Osteocyte (in vitro differentiated cells): ENCODE data around the gene IQGAP3. TPM values are rescaled to one million over a fixed set of nuclear protein-coding genes. Genes with fewer than 3 reads are reported as not detected.

ENCODE experiments used
- DNase-seq: peaks from one replicate; pipeline ENCODE4 v3.0.0; 2021; ENCODE audit warnings: mixed read lengths; ENCODE audit not compliant: unreplicated experiment; ENCODE audit errors: extremely low spot score
- H3K27ac Mint-ChIP-seq: one replicate; pipeline ENCODE4 v1.8.0; 2021; ENCODE audit warnings: mild to moderate bottlenecking, mixed read lengths; ENCODE audit not compliant: unreplicated experiment
- H3K27me3 Mint-ChIP-seq: one replicate; pipeline ENCODE4 v1.8.0; 2021; ENCODE audit warnings: mixed read lengths; ENCODE audit not compliant: unreplicated experiment
- H3K36me3 Mint-ChIP-seq: one replicate; pipeline ENCODE4 v1.8.0; 2021; ENCODE audit warnings: mixed read lengths; ENCODE audit not compliant: unreplicated experiment
- H3K4me1 Mint-ChIP-seq: one replicate; pipeline ENCODE4 v1.8.0; 2021; ENCODE audit warnings: mixed read lengths; ENCODE audit not compliant: unreplicated experiment
- H3K4me3 Mint-ChIP-seq: one replicate; pipeline ENCODE4 v1.8.0; 2021; ENCODE audit warnings: mild to moderate bottlenecking, moderate library complexity, mixed read lengths; ENCODE audit not compliant: unreplicated experiment
- H3K9me3 Mint-ChIP-seq: one replicate; pipeline ENCODE4 v1.8.0; 2021; ENCODE audit warnings: mixed read lengths; ENCODE audit not compliant: unreplicated experiment
- CTCF ChIP-seq: fragments of 200-600 bp; sonication (generic); IDR thresholded peaks from 2 replicates; pipeline ENCODE4 v1.5.0; 2021; ENCODE audit warnings: antibody characterized with exemption, mild to moderate bottlenecking, moderate library complexity
- total RNA-seq: library from RNA; stranded (reverse); gene quantifications from 2 replicates; pipeline ENCODE4 v1.2.1, GENCODE V29; 2021

IQGAP3 gene
- total RNA-seq, 1 donor from 2014 or later: 9.8 TPM

- H3K27ac Mint-ChIP-seq: no peak overlapping the region
- peak; percentile 43 for TF ChIP-seq CTCF
- H3K27me3 Mint-ChIP-seq: peaks cover 6% of the 10 kb centered on the region
- H3K4me1 Mint-ChIP-seq: peaks cover 18% of the 10 kb centered on the region
- H3K9me3 Mint-ChIP-seq: no peaks in the 10 kb centered on the region
- DNase-seq: no peak
- H3K4me3 Mint-ChIP-seq: peak overlapping the region; percentile 30
- no peaks in the 10 kb centered on the region for H3K36me3 Mint-ChIP-seq
Measured at GRCh38 chr1:156602557-156602993, 30.2 kb upstream of the IQGAP3 start.

- H3K4me3 Mint-ChIP-seq: peak overlapping the region; percentile 99
- peaks cover 18% of the 10 kb centered on the region for H3K4me1 Mint-ChIP-seq
- H3K27ac Mint-ChIP-seq: peak overlapping the region; percentile 91
- peaks cover 5% of the 10 kb centered on the region for H3K27me3 Mint-ChIP-seq
- H3K36me3 Mint-ChIP-seq: peaks cover 3% of the 10 kb centered on the region
- no peak for DNase-seq
- no peak for TF ChIP-seq CTCF
- no peaks in the 10 kb centered on the region for H3K9me3 Mint-ChIP-seq
Measured at GRCh38 chr1:156601892-156602291, 29.5 kb upstream of the IQGAP3 start.

GRCh38 chr1:156601122-156601830 is 28.9 kb upstream of the IQGAP3 start, which contains the start of gene GPATCH4:
Gene GPATCH4, minus strand, starts transcription at chr1:156601479.
- Mint-ChIP-seq H3K4me1 (peaks cover 18% of the 10 kb centered on the region), H3K36me3 (peaks cover 4% of the 10 kb centered on the region), H3K27me3 (no peaks in the 10 kb centered on the region), H3K4me3 (peak within 1 kb of the TSS; percentile 99), H3K27ac (peak within 1 kb of the TSS; percentile 91), H3K9me3 (no peaks in the 10 kb centered on the region)
- no peak for TF ChIP-seq CTCF
- peak; percentile 93 for DNase-seq

- no peak for DNase-seq
- Mint-ChIP-seq H3K27ac (peak overlapping the region; percentile 91), H3K4me1 (peaks cover 18% of the 10 kb centered on the region)
Measured at GRCh38 chr1:156600733-156601121, 28.4 kb upstream of the IQGAP3 start.

More at GRCh38 chr1:156600733-156601121, 28.4 kb upstream of the IQGAP3 start:
- TF ChIP-seq CTCF: no peak
- Mint-ChIP-seq H3K9me3 (no peaks in the 10 kb centered on the region), H3K4me3 (peak overlapping the region; percentile 99), H3K36me3 (peaks cover 5% of the 10 kb centered on the region), H3K27me3 (no peaks in the 10 kb centered on the region)
